Smooth muscle cell of the pulmonary artery (primary cell): ENCODE measurements around the gene SERPINA9. TPM values are rescaled to one million over a fixed set of nuclear protein-coding genes. Genes with fewer than 3 reads are reported as not detected.

ENCODE experiments used
- total RNA-seq: library from RNA; depleted of rRNA; stranded (reverse); fragments of >200 nt; gene quantifications from 2 replicates; pipeline ENCODE4 v1.2.3, GENCODE V29; 2014

Gene SERPINA9, protein sequence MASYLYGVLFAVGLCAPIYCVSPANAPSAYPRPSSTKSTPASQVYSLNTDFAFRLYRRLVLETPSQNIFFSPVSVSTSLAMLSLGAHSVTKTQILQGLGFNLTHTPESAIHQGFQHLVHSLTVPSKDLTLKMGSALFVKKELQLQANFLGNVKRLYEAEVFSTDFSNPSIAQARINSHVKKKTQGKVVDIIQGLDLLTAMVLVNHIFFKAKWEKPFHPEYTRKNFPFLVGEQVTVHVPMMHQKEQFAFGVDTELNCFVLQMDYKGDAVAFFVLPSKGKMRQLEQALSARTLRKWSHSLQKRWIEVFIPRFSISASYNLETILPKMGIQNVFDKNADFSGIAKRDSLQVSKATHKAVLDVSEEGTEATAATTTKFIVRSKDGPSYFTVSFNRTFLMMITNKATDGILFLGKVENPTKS
- total RNA-seq, result not detected in 2 replicates

DNA sequence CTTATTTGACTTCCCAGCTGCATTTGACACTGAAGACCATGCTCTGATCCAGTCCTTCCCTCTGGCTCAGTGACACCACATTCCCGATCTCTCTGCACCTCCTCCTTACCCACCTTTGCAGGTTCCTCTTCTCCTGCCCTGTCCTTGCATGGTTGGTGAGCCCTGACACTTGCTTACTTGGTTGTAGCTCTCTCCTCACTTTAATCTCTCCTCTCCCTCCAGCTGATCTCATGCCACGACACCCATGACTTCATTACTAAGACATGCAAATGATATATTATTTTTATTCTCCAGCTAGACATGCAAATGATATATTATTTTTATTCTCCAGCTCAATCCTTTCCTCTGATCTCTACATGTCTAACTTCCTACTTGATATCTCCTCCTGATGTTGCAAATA lies at the start of gene SERPINA9:
Gene SERPINA9 (minus strand): TSS at position 175 of the 400 bp plus-strand sequence. CDS start 6,357 bp downstream, outside the sequence.

DNA sequence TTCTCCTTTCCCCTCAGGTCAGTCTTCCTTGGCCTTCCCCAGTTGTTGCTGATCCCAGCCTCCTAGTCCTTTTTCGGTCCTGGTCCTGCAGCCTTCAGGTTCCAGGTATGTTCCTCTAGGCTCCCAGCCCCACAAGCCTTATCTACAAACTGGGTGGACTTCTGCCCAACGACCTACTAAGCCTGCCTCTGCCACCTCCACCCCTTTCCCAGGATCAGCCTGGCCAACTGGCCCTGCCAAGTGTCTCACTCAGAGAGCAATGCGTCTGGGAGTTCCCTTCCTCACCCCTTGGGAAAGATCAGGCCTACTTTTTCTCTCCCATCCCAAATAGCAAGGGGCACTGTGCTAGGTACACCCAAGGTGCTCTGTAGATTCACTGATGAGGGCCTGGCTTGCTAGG lies 33.4 kb upstream of the SERPINA9 start, which contains the start of gene SERPINA12:
Gene SERPINA12 (minus strand): TSS at position 114 of the 400 bp plus-strand sequence. CDS start 11,072 bp downstream, outside the sequence.

Other genes with a start within 250 kb of the SERPINA9 start
- not detected in 2 replicates for gene SERPINA10, start 182.9 kb downstream of the SERPINA9 start, total RNA-seq
- gene SERPINA6, start 152.9 kb downstream of the SERPINA9 start, total RNA-seq, result not detected in 2 replicates
- not detected in 2 replicates for gene SERPINA2, start 109.5 kb downstream of the SERPINA9 start, total RNA-seq
- not detected in 2 replicates for gene SERPINA1, start 87.6 kb downstream of the SERPINA9 start, total RNA-seq
- not detected in 2 replicates for gene SERPINA11, start 23.4 kb downstream of the SERPINA9 start, total RNA-seq
- gene SERPINA12, start 33.3 kb upstream of the SERPINA9 start, total RNA-seq, result not detected in 2 replicates
- not detected in 2 replicates for gene SERPINA4, start 85.2 kb upstream of the SERPINA9 start, total RNA-seq
- 0.03 and 0.33 TPM in 2 replicates for gene SERPINA5, start 105.2 kb upstream of the SERPINA9 start, total RNA-seq
- 9.7 and 37.5 TPM in 2 replicates for gene SERPINA3, start 136.2 kb upstream of the SERPINA9 start, total RNA-seq